Cardiac muscle cell (in vitro differentiated cells and primary cell): ENCODE measurements around the gene CCDC27. TPM values are rescaled to one million over a fixed set of nuclear protein-coding genes. Genes with fewer than 3 reads are reported as not detected.

Experiments used
- DNase-seq, 2 donors: peaks; one replicate each; pipeline versions ENCODE4 v3.0.0 to v3.0.0-alpha.2; 2010 to 2017; ENCODE audit warnings: low read depth in 1 of 2, low spot score in 1 of 2
- H3K27ac ChIP-seq: fragments of 200-600 bp; sonication (generic); 2 replicates; pipeline ENCODE4 v1.5.1; 2016
- H3K27me3 ChIP-seq: fragments of 200-600 bp; sonication (generic); 2 replicates; pipeline ENCODE4 v1.6.0; 2016; ENCODE audit warnings: control low read depth
- H3K36me3 ChIP-seq: fragments of 200-600 bp; sonication (generic); 2 replicates; pipeline ENCODE4 v1.5.1; 2016; ENCODE audit warnings: control low read depth
- H3K4me1 ChIP-seq: fragments of 200-600 bp; sonication (generic); 2 replicates; pipeline ENCODE4 v1.8.1; 2017; ENCODE audit warnings: low read depth, mild to moderate bottlenecking, mixed run types
- H3K4me3 ChIP-seq: fragments of 200-600 bp; sonication (generic); 2 replicates; pipeline ENCODE4 v1.5.1; 2016; ENCODE audit warnings: mild to moderate bottlenecking
- H3K9me3 ChIP-seq: fragments of 200-600 bp; sonication (generic); 2 replicates; pipeline ENCODE4 v1.5.1; 2017; ENCODE audit warnings: low read depth, mild to moderate bottlenecking, control low read depth
- polyA plus RNA-seq: library from polyadenylated mRNA; unstranded; fragments of >200 nt; fragmentation: Nextera tagmentation; extraction: Ambion mirVana; gene quantifications from 2 replicates; pipeline ENCODE4 v1.2.1, GENCODE V29; 2016
- total RNA-seq: library from RNA; depleted of rRNA; stranded (reverse); fragments of >200 nt; gene quantifications from 2 replicates; pipeline ENCODE4 v1.2.3, GENCODE V29; 2016
- TF ChIP-seq, protein P1 (sequence below): IDR thresholded peaks from 2 replicates; pipeline ENCODE4 v1.5.1; 2012; ENCODE audit warnings: low read depth, mild to moderate bottlenecking, low read length

CCDC27 gene
- total and polyA plus RNA-seq, 2 experiments from 2014 or later, result 0.09 to 0.71 TPM

DNA sequence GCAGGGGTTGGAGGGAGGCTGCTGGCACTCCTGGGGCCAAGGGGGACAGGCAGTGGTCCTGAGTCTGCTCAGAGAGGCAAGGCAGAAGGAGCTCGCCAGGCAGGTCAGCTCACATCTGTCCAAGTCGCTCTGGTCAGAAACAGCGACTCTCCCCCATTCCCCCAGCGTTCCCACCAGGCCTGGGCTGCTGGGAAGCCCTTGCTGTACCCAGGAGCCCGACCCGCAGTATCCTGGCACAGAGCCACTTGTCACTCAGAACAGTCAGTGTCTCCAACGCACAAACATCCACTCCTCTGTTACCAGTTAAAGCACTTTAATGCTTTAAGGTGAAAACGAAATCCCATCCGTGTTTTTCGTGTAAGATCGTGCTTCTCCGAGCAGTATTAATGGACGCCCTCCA is 16.6 kb upstream of the CCDC27 start:
- Histone ChIP-seq H3K9me3 (no peaks in the 10 kb centered on the region), H3K4me3 (no peak overlapping the region), H3K36me3 (peaks cover 18% of the 10 kb centered on the region), H3K27ac (no peak overlapping the region), H3K27me3 (no peaks in the 10 kb centered on the region), H3K4me1 (no peaks in the 10 kb centered on the region)
- no peak for DNase-seq
- TF ChIP-seq, protein P1, sequence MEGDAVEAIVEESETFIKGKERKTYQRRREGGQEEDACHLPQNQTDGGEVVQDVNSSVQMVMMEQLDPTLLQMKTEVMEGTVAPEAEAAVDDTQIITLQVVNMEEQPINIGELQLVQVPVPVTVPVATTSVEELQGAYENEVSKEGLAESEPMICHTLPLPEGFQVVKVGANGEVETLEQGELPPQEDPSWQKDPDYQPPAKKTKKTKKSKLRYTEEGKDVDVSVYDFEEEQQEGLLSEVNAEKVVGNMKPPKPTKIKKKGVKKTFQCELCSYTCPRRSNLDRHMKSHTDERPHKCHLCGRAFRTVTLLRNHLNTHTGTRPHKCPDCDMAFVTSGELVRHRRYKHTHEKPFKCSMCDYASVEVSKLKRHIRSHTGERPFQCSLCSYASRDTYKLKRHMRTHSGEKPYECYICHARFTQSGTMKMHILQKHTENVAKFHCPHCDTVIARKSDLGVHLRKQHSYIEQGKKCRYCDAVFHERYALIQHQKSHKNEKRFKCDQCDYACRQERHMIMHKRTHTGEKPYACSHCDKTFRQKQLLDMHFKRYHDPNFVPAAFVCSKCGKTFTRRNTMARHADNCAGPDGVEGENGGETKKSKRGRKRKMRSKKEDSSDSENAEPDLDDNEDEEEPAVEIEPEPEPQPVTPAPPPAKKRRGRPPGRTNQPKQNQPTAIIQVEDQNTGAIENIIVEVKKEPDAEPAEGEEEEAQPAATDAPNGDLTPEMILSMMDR, result no peak

DNA sequence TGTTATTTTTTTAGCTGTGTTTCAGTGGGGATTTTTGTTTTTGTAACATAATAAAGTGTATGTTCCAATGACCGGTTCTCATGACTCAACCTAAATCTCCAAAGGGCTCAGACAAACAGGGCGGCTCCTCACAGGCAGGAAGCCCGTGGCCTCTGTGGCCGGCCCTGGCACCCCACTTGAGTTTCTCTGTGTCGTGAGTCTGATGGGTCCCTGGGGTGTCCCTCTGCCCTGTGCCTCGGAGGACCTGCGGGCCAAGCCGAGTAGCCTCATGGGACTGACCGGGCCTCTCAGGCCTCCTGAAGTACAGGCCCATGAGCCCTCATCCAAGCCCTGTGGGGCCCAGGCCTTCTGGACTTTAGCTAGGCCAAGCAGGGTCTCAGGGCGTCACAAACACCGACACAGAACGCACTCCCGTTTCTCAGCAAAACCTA is 16.1 kb upstream of the CCDC27 start:
- Histone ChIP-seq H3K4me1 (no peaks in the 10 kb centered on the region), H3K36me3 (peaks cover 20% of the 10 kb centered on the region), H3K4me3 (no peak overlapping the region), H3K27me3 (no peaks in the 10 kb centered on the region), H3K27ac (no peak overlapping the region), H3K9me3 (no peaks in the 10 kb centered on the region)
- TF ChIP-seq, protein P1, result no peak
- no peak for DNase-seq

DNA sequence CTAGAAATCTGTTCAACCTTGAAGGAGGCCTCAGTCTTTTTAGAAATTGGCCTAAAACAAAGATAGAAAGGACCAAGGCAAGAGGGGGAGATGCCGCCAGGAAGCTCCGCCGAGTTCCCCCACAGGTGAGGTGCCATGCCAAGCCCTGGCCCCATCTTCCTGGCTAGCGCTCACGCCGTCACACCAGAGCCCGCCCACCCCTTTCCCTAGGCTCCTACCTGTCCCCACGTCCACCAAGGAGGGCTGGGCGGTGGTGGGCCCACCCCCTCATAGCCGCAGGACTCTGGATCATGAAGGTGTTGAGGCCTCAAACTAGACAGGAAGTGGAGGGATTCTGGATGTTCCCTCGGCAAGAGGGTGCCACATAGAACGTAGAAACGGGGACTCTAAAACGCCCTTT is 15.5 kb upstream of the CCDC27 start:
- Histone ChIP-seq H3K4me1 (no peaks in the 10 kb centered on the region), H3K4me3 (no peak overlapping the region), H3K27ac (no peak overlapping the region), H3K27me3 (no peaks in the 10 kb centered on the region), H3K36me3 (peaks cover 24% of the 10 kb centered on the region), H3K9me3 (no peaks in the 10 kb centered on the region)
- TF ChIP-seq, protein P1, result no peak
- no peak for DNase-seq

DNA sequence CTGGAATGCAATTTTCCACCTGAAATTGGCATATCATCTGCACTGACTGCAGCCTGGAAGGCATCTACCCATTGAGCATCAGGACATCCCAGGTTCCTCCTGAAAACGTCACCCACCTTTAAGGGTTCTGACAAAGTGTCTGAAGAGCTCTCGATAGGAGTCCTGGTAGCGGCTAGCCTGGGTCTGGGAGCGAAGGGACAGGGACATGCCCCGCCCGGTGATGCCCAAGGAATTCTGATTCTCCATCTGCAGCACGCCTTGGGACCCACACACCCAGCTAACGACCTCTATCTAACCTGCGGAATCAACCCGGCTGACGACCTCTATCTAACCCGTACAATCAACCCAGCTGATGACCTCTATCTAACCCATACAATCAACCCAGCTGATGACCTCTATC is 13.3 kb upstream of the CCDC27 start:
- DNase-seq, result no peak
- H3K4me1 ChIP-seq, result no peaks in the 10 kb centered on the region
- no peaks in the 10 kb centered on the region for H3K27me3 ChIP-seq
- H3K27ac ChIP-seq, result no peak overlapping the region
- no peak overlapping the region for H3K4me3 ChIP-seq
- no peaks in the 10 kb centered on the region for H3K9me3 ChIP-seq
- TF ChIP-seq, protein P1, result no peak
- H3K36me3 ChIP-seq, result peaks cover 29% of the 10 kb centered on the region

DNA sequence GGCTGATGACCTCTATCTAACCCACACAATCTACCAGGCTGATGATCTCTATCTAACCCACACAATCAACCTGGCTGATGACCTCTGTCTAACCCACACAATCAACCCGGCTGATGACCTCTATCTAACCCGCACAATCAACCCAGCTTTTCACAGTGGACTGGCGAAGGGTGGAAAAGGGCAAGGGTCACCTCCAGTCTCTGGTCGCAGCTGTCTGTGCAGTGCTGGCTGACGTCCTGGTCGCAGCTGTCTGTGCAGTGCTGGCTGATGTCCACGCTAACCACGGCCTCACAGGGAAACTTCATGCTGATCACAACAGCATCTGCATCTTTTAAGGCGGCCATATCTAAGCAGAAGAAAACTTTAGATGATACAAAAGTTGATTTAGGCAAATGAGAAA is 12.2 kb upstream of the CCDC27 start:
- H3K27ac ChIP-seq, result no peak overlapping the region
- H3K36me3 ChIP-seq, result peaks cover 29% of the 10 kb centered on the region
- H3K27me3 ChIP-seq, result no peaks in the 10 kb centered on the region
- H3K4me1 ChIP-seq, result no peaks in the 10 kb centered on the region
- TF ChIP-seq, protein P1, result no peak
- no peak overlapping the region for H3K4me3 ChIP-seq
- H3K9me3 ChIP-seq, result no peaks in the 10 kb centered on the region
- no peak for DNase-seq

DNA sequence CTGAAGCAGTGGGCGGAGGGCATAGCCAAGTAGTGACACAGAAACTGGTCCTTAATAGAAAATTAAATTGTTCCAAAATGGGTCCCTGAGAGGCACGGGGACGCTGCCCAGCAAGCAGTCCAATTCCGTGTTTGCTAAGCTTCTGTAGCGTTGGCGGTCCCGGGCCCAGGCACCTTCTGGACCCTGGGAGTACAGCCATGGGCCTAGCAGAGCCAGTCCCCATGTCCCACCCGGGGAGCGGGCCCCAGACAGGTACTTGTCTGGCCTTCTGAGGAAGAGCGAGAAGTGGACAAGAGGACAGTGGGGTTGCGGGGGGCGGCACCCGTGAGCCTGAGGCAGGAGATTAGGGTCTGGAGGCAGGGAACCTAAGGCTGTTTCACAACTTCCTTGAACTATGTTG is 11.5 kb upstream of the CCDC27 start:
- Histone ChIP-seq H3K27ac (no peak overlapping the region), H3K36me3 (peaks cover 29% of the 10 kb centered on the region), H3K27me3 (no peaks in the 10 kb centered on the region), H3K4me3 (no peak overlapping the region), H3K4me1 (no peaks in the 10 kb centered on the region), H3K9me3 (no peaks in the 10 kb centered on the region)
- no peak for DNase-seq
- TF ChIP-seq, protein P1, result no peak
